HAP-1 (cell line): ENCODE data around the gene DDI2.
"Not testable (repeated sequence)": the region's sequence is repeated elsewhere in the genome, so short reads cannot be mapped to it uniquely, and the experiment has no call there.

Source experiments
- DNase-seq, 2 experiments: peaks; one replicate each; pipeline ENCODE4 v3.0.0-alpha.2; 2016 to 2020; ENCODE audit warnings: low spot score in 2 of 2
- H3K27me3 ChIP-seq: fragments of 250-450 bp; sonication (Bioruptor Pico); 2 replicates; pipeline ENCODE4 v1.5.1; 2020; ENCODE audit warnings: low read depth, mild to moderate bottlenecking, moderate library complexity
- H3K36me3 ChIP-seq: fragments of 250-450 bp; sonication (Bioruptor Pico); replicated peaks from 2 replicates; pipeline ENCODE4 v1.5.1; 2020; ENCODE audit warnings: mild to moderate bottlenecking
- H3K4me1 ChIP-seq: fragments of 250-450 bp; sonication (Bioruptor Pico); 2 replicates; pipeline ENCODE4 v1.5.1; 2020; ENCODE audit warnings: mild to moderate bottlenecking
- H3K4me3 ChIP-seq: fragments of 250-450 bp; sonication (Bioruptor Pico); 2 replicates; pipeline ENCODE4 v1.5.1; 2020; ENCODE audit warnings: mild to moderate bottlenecking, moderate library complexity
- H3K9me3 ChIP-seq: fragments of 250-450 bp; sonication (Bioruptor Pico); 2 replicates; pipeline ENCODE4 v1.5.1; 2020; ENCODE audit warnings: mild to moderate bottlenecking, moderate library complexity
- in situ Hi-C: fragments of 300-500 bp; cut with MboI; formaldehyde crosslinking; loops from 3 replicates; pipeline ENCODE4 v1.14.3; 2020; ENCODE audit warnings: low sequenced_read_pairs, inconsistent platforms, mixed read lengths

Gene DDI2

DNA sequence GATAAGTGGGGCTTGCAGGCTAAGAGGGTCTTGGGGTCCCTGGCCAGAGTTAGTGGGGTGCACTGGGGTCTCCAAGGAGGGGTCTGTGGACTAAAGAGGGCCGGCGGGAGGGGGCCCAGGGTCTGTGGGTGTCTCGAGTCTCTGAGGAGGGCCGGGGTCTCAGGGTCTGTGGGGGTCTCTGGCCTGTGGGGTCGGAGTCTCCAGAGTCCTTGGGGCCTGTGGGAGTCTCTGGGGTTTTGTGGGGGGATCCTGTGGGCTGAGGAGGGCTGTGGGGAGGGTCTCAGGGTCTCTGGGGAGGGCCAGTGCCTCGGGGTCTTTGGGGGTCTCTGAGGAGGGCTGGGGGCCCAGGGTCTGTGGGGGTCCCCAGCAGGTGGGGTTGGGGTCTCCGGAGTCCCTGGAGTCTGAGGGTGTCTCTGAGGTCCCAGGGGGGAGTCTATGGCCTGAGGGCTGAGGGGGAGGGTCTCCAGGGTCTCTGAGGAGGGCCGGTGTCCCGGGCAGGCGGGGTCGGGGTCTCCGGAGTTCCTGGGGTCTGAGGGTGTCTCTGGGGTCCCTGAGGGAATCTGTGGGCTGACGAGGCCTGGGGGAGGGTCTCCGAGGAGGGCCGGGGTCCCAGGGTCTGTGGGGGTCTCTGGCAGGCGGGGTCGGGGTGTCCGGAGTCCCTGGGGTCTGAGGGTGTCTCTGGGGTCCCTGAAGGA lies 66.2 kb downstream of the DDI2 start:
- in situ Hi-C loops, result no loop called here
- Histone ChIP-seq H3K4me1 (peaks cover 13% of the 10 kb centered on the region), H3K9me3 (no peaks in the 10 kb centered on the region), H3K4me3 (peak overlapping the region; percentile 46), H3K27me3 (no peaks in the 10 kb centered on the region), H3K36me3 (0 out of 2 replicates have a peak, but pooled peaks cover 6% of the 10 kb centered on the region)
- no peak for DNase-seq

DNA sequence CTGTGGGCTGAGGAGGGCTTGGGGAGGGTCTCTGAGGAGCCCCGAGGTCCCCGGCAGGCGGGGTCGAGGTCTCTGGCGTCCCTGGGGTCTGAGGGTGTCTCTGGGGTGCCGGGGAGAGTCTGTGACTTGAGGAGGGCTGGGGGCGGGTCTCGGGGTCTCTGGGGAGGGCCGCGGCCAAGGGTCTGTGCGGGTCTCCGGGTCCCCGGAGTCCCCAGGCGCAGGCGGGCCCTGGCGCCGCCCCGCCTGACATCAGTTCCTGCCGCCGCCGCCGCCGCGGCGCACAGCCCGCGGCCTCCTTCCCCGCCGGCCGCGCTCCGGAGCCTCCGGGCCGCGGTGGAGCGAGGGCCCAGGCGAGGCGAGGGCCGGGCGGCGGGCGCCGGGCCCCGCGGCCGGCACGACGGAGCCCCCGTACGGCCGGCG lies 66.8 kb downstream of the DDI2 start, which contains the start of gene PLEKHM2:
Gene PLEKHM2, plus strand, starts transcription at position 279 of the 420 bp plus-strand sequence. CDS start 239 bp downstream, outside the sequence.
- Histone ChIP-seq H3K36me3 (0 out of 2 replicates have a peak, but pooled peaks cover 6% of the 10 kb centered on the region), H3K4me3 (peak within 1 kb of the TSS; percentile 74), H3K4me1 (peaks cover 13% of the 10 kb centered on the region), H3K27me3 (no peaks in the 10 kb centered on the region), H3K9me3 (no peaks in the 10 kb centered on the region)
- in situ Hi-C loops, result no loop called here
- peak in 1 of 2 experiments; percentile 51 for DNase-seq

DNA sequence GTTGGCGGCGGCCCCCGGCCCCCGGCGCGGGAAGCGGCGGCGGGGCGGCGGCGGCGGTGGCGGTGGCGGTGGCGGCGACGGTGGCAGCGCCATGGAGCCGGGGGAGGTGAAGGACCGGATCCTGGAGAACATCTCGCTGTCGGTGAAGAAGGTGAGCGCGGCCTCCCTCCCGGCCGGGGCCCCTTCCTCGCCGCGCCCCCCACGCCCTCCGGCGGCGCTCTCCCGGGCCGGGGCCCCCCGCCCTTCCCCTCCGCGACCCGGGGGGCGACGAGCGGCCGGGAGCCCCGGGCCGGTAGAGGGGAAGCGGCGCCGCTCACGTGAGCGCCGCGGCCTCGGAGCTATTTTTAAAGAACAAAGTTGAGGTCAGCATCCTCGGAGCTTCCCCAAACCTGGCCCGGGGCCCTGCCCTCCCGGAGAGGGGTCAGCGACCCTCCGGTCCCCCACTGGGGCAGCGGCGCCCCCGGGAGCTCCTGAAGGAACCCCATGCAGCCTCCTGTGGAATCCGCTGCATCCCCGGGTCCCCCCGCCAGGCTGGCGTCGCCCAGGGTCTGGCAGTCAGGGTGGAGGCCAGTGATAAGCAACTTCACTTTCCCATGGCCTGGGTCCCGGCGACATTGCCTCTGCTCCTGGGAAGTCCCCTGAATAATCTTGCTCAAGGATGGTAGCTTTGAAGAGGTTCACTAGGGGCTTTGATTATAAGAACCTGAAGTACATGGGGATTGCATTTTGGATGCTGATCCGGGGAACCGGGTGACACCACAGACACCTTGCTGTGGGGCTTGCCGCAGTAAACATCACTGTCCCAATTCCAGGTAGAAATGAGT lies 67.4 kb downstream of the DDI2 start:
- Histone ChIP-seq H3K36me3 (0 out of 2 replicates have a peak, but pooled peaks cover 6% of the 10 kb centered on the region), H3K4me3 (peak overlapping the region; percentile 74), H3K27me3 (no peaks in the 10 kb centered on the region), H3K9me3 (no peaks in the 10 kb centered on the region), H3K4me1 (peaks cover 13% of the 10 kb centered on the region)
- in situ Hi-C loops, result no loop called here
- peak; percentile 28 to 60 for DNase-seq

GRCh38 chr1:15685820-15686219 lies 68.6 kb downstream of the DDI2 start:
- in situ Hi-C loops, result no loop called here

GRCh38 chr1:15687446-15687845 lies 70.2 kb downstream of the DDI2 start:
- in situ Hi-C loops, result no loop called here
- no peak overlapping the region for H3K4me3 ChIP-seq
- no peaks in the 10 kb centered on the region for H3K9me3 ChIP-seq
- no peak for DNase-seq
- no peaks in the 10 kb centered on the region for H3K27me3 ChIP-seq
- H3K36me3 ChIP-seq, result 0 out of 2 replicates have a peak, but pooled peaks cover 9% of the 10 kb centered on the region
- H3K4me1 ChIP-seq, result peaks cover 15% of the 10 kb centered on the region

More at GRCh38 chr1:15685820-15686219, 68.6 kb downstream of the DDI2 start:
- no peaks in the 10 kb centered on the region for H3K27me3 ChIP-seq
- H3K4me1 ChIP-seq, result peaks cover 13% of the 10 kb centered on the region
- H3K9me3 ChIP-seq, result no peaks in the 10 kb centered on the region
- no peak for DNase-seq
- H3K4me3 ChIP-seq, result peak overlapping the region; percentile 10
- 0 out of 2 replicates have a peak, but pooled peaks cover 6% of the 10 kb centered on the region for H3K36me3 ChIP-seq

- Histone ChIP-seq H3K4me3 (no peak overlapping the region), H3K36me3 (0 out of 2 replicates have a peak, but pooled peaks cover 9% of the 10 kb centered on the region), H3K27me3 (no peaks in the 10 kb centered on the region), H3K9me3 (no peaks in the 10 kb centered on the region), H3K4me1 (peaks cover 11% of the 10 kb centered on the region)
- in situ Hi-C loops, result no loop called here
- no peak for DNase-seq
Observed at GRCh38 chr1:15690317-15690716, 73.1 kb downstream of the DDI2 start.

GRCh38 chr1:15691434-15692032 lies 74.3 kb downstream of the DDI2 start:
- Histone ChIP-seq H3K27me3 (no peaks in the 10 kb centered on the region), H3K36me3 (peaks cover 3% of the 10 kb centered on the region; the same call in 1 of the 2 replicates), H3K4me3 (no peak overlapping the region), H3K4me1 (0 out of 2 replicates have a peak, but pooled peaks cover 2% of the 10 kb centered on the region), H3K9me3 (no peaks in the 10 kb centered on the region)
- DNase-seq, result no peak
- in situ Hi-C loops, result no loop called here

DNA sequence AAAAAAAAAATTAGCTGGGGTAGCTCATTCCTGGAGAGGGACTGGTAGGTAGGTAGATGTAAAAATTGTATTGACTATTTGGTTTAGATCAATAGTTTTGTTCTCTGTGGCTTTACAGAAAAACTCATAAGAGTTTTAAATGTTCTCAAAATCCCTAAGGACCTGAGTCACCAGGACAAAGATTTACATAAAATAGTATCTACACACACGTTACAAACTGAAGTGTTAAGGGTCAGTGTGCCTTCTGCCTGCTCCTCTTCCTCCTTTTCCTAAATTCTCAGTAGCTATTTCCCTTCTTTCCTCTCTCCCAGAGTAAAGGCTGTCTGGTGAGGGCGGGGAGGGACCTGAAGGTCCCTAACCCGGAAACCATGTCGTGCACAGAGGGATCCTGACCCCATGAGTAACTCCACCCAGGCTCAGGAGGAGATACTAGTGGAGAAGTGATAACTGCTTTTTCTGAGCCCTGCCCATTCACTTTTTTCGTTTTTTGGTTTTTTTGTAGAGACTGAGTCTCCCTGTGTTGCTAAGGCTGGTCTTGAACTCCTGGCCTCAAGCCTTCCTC lies 74.9 kb downstream of the DDI2 start:
- 0 out of 2 replicates have a peak, but pooled peaks cover 2% of the 10 kb centered on the region for H3K4me1 ChIP-seq
- no peak overlapping the region for H3K4me3 ChIP-seq
- no peaks in the 10 kb centered on the region for H3K9me3 ChIP-seq
- in situ Hi-C loops, result no loop called here
- no peak for DNase-seq
- H3K36me3 ChIP-seq, result peaks cover 3% of the 10 kb centered on the region; the same call in 1 of the 2 replicates
- no peaks in the 10 kb centered on the region for H3K27me3 ChIP-seq

DNA sequence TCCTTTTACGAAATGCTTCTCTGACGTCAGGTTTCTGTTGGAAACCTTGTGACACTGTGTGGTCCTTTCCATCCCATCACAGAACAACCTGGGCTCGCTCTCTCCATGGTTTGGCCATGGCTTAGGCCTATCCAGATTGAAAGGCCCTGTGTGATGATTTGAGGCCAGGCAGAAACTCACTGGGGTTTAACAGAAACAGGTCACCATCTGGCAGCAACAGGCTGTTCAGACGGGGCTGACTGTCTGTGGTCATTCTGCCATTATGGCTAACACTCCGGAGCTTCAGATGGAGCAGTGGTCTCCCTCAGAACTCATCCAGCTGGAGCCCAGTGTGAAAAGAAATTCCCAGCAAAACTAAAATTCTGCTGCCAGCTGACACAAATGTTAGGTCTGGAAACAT lies 76.1 kb downstream of the DDI2 start:
- Histone ChIP-seq H3K36me3 (peaks cover 3% of the 10 kb centered on the region; the same call in 1 of the 2 replicates), H3K9me3 (no peaks in the 10 kb centered on the region), H3K4me3 (no peak overlapping the region), H3K27me3 (no peaks in the 10 kb centered on the region), H3K4me1 (0 out of 2 replicates have a peak, but pooled peaks cover 2% of the 10 kb centered on the region)
- no peak for DNase-seq
- in situ Hi-C loops, result no loop called here

DNA sequence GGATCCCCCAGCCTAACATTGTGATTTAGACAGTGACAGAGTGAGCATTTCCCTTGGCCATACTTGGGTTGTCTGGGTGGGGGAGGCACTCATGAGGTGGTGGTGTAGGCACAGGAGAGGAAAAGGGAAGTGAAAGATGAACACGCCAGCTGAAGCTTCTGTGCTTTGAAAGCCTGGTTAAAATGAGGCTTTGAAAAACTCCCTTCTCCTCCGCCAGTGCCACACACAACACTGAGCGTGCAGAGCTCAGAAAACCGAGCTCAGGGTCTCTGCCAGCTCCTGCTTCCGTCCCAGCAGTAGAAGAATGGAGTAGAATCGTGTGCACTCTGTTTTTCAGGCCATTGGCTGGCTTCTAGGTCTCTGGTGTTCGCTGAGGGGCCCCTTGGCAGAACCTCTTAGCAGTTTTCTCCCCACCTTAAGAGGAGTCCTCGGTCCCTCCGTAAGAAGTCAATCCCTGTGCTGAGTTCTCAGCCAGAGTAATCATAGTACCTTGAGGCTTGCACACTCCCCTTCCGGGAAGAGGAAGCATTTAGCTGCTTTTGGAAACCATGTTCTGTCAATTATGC lies 79.8 kb downstream of the DDI2 start:
- Histone ChIP-seq H3K4me3 (no peak overlapping the region), H3K9me3 (no peaks in the 10 kb centered on the region), H3K36me3 (no peaks in the 10 kb centered on the region; the same call in 1 of the 2 replicates), H3K4me1 (no peaks in the 10 kb centered on the region), H3K27me3 (no peaks in the 10 kb centered on the region)
- in situ Hi-C loops, result no loop called here
- DNase-seq, result no peak

- H3K9me3 ChIP-seq, result no peaks in the 10 kb centered on the region
- no peak overlapping the region for H3K4me3 ChIP-seq
- H3K27me3 ChIP-seq, result no peaks in the 10 kb centered on the region
- in situ Hi-C loops, result no loop called here
- H3K36me3 ChIP-seq, result no peaks in the 10 kb centered on the region; the same call in 1 of the 2 replicates
- no peaks in the 10 kb centered on the region for H3K4me1 ChIP-seq
- no peak for DNase-seq
Observed at GRCh38 chr1:15698201-15698600, 80.9 kb downstream of the DDI2 start.

- H3K4me1 ChIP-seq, DNase-seq, in situ Hi-C loops, H3K27me3 ChIP-seq, H3K4me3 ChIP-seq, H3K9me3 ChIP-seq, H3K36me3 ChIP-seq: not testable (repeated sequence)
Observed at GRCh38 chr1:15699321-15699720, 82.1 kb downstream of the DDI2 start.

GRCh38 chr1:15700508-15700907 lies 83.2 kb downstream of the DDI2 start:
- H3K9me3 ChIP-seq, result no peaks in the 10 kb centered on the region
- DNase-seq, result no peak
- no peaks in the 10 kb centered on the region; the same call in 1 of the 2 replicates for H3K36me3 ChIP-seq
- H3K4me1 ChIP-seq, result no peaks in the 10 kb centered on the region
- H3K4me3 ChIP-seq, result no peak overlapping the region
- H3K27me3 ChIP-seq, result no peaks in the 10 kb centered on the region
- in situ Hi-C loops, result no loop called here
